HL-60 (cell line): Measurements from ENCODE around the gene ANO10.

Experiments
- DNase-seq, 2 experiments: peaks; one replicate each; pipeline ENCODE4 v3.0.0-alpha.2; 2010 to 2020; ENCODE audit warnings: low read depth in 1 of 2, low spot score in 1 of 2
- H3K27ac ChIP-seq: fragments of 250-450 bp; sonication (Bioruptor Pico); replicated peaks from 2 replicates; pipeline ENCODE4 v1.5.1; 2020; ENCODE audit warnings: mild to moderate bottlenecking, moderate library complexity
- H3K27me3 ChIP-seq: fragments of 250-450 bp; sonication (Bioruptor Pico); 2 replicates; pipeline ENCODE4 v1.5.1; 2021; ENCODE audit warnings: mild to moderate bottlenecking, moderate library complexity; ENCODE audit not compliant: insufficient read depth, poor library complexity, severe bottlenecking
- H3K4me3 ChIP-seq: replicated peaks from 2 replicates; pipeline ENCODE4 v1.5.1; 2011; ENCODE audit warnings: mild to moderate bottlenecking, control low read depth, low read length; ENCODE audit not compliant: insufficient read depth
- GABPA ChIP-seq: IDR thresholded peaks from 2 replicates; pipeline ENCODE4 v1.6.1; 2012; ENCODE audit warnings: low read depth
- POLR2AphosphoS5 ChIP-seq: IDR thresholded peaks from 2 replicates; pipeline ENCODE4 v1.6.1; 2012; ENCODE audit warnings: low read depth
- SPI1 ChIP-seq: IDR thresholded peaks from 2 replicates; pipeline ENCODE4 v1.6.1; 2012; ENCODE audit warnings: low read depth, mild to moderate bottlenecking, borderline replicate concordance
- TF ChIP-seq, protein P1 (sequence below): IDR thresholded peaks from one replicate; pipeline ENCODE4 v1.5.1; 2011; ENCODE audit warnings: low read length, control low read depth, inconsistent platforms; ENCODE audit not compliant: insufficient read depth
- TF ChIP-seq, protein P2 (sequence below): IDR thresholded peaks from 2 replicates; pipeline ENCODE4 v1.6.1; 2012; ENCODE audit warnings: low read depth; ENCODE audit not compliant: insufficient replicate concordance

ANO10 gene

DNA sequence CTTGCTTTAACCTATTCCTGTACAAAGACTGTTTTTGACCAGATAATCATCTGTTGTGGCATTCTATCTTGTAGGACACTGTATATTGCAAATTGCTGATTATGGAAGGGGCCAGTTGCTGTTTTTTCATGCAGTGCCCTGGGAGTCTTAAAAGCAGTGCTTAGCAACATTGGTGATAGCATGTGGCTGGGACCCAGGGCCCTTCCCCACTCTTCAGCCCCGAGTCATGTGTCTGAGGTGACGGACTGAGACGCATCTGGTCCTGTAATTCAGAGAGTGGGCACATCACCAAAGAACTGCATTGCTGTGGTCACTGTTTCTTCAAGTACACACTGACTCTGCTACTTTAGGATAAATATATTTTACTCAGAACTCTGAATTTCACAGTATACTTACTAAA, 272.1 kb downstream of the ANO10 start:
- no peaks in the 10 kb centered on the region for H3K27me3 ChIP-seq
- no peak for DNase-seq
- H3K27ac ChIP-seq, result no peak overlapping the region
- no peak overlapping the region for H3K4me3 ChIP-seq
- TF ChIP-seq SPI1, result no peak
- TF ChIP-seq, protein P1, sequence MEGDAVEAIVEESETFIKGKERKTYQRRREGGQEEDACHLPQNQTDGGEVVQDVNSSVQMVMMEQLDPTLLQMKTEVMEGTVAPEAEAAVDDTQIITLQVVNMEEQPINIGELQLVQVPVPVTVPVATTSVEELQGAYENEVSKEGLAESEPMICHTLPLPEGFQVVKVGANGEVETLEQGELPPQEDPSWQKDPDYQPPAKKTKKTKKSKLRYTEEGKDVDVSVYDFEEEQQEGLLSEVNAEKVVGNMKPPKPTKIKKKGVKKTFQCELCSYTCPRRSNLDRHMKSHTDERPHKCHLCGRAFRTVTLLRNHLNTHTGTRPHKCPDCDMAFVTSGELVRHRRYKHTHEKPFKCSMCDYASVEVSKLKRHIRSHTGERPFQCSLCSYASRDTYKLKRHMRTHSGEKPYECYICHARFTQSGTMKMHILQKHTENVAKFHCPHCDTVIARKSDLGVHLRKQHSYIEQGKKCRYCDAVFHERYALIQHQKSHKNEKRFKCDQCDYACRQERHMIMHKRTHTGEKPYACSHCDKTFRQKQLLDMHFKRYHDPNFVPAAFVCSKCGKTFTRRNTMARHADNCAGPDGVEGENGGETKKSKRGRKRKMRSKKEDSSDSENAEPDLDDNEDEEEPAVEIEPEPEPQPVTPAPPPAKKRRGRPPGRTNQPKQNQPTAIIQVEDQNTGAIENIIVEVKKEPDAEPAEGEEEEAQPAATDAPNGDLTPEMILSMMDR, result no peak
- no peak for TF ChIP-seq GABPA
- no peak for TF ChIP-seq POLR2AphosphoS5
- TF ChIP-seq, protein P2, sequence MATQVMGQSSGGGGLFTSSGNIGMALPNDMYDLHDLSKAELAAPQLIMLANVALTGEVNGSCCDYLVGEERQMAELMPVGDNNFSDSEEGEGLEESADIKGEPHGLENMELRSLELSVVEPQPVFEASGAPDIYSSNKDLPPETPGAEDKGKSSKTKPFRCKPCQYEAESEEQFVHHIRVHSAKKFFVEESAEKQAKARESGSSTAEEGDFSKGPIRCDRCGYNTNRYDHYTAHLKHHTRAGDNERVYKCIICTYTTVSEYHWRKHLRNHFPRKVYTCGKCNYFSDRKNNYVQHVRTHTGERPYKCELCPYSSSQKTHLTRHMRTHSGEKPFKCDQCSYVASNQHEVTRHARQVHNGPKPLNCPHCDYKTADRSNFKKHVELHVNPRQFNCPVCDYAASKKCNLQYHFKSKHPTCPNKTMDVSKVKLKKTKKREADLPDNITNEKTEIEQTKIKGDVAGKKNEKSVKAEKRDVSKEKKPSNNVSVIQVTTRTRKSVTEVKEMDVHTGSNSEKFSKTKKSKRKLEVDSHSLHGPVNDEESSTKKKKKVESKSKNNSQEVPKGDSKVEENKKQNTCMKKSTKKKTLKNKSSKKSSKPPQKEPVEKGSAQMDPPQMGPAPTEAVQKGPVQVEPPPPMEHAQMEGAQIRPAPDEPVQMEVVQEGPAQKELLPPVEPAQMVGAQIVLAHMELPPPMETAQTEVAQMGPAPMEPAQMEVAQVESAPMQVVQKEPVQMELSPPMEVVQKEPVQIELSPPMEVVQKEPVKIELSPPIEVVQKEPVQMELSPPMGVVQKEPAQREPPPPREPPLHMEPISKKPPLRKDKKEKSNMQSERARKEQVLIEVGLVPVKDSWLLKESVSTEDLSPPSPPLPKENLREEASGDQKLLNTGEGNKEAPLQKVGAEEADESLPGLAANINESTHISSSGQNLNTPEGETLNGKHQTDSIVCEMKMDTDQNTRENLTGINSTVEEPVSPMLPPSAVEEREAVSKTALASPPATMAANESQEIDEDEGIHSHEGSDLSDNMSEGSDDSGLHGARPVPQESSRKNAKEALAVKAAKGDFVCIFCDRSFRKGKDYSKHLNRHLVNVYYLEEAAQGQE, result no peak

DNA sequence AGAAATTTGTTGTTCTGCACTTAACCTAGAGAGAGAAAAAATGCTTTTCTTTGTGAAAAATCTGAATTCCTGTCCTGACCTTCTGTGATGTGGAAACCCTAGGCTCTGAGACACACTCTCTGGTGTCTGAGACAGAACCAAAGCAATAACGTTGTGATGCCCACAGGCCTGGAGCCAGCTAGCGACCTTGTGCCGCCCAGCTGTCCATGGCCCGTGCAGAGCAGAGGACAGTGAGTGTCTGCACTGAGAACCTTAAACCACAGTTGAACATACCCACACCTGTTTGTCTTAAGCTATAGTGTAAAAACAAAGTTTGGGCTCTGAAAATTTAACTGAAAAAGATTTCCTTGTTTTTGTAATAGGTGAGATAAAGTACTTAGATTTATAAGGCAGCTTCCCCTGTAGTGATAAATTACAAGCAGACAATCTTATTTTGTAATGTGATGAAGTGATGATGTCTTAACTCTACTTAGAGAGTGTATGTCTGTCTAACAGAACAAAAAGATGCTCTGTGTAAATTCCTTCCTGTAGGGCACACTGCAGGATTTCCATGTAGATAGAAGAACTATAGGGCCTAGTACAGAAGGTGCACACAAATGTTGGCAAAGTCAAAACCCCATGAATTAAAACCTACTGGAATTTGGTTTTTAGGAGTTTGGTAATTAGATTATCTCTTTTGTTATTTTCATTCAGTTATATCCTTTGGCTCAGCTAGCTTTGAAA, 272.8 kb downstream of the ANO10 start:
- TF ChIP-seq, protein P2, result no peak
- TF ChIP-seq, protein P1, result no peak
- TF ChIP-seq POLR2AphosphoS5 (no peak), SPI1 (no peak), GABPA (no peak)
- Histone ChIP-seq H3K27ac (no peak overlapping the region), H3K27me3 (no peaks in the 10 kb centered on the region), H3K4me3 (no peak overlapping the region)
- DNase-seq, result no peak

DNA sequence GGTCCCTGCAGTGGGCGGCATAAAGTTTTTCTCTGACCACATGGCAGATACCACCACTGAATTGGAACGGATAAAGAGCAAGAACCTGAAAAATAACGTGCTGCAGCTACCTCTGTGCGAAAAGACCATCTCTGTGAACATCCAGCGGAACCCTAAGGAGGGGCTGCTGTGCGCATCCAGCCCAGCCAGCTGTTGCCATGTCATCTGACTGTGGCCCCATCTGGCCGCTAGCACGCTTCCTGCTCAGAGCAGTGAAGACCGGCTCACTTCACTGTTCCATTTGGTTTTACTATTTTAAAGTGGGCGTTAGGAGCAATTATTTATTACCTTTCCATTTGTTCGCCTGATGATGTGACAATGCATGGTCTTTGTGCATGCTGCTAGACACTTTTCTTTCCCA, 273.5 kb downstream of the ANO10 start:
- TF ChIP-seq, protein P1, result no peak
- H3K4me3 ChIP-seq, result no peak overlapping the region
- H3K27me3 ChIP-seq, result no peaks in the 10 kb centered on the region
- no peak for DNase-seq
- no peak overlapping the region for H3K27ac ChIP-seq

DNA sequence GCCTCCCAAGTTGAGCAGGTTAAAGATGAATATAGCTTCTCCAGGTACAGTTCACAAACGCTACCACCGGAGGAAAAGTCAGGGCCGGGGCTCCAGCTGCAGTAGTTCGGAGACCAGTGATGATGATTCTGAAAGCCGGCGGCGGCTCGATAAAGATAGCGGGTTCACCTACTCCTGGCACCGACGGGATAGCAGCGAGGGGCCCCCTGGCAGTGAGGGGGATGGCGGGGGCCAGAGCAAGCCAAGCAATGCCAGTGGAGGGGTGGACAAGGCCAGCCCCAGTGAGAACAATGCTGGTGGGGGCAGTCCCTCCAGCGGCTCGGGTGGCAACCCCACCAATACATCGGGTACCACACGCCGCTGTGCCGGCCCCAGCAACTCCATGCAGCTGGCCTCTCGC, 274.0 kb downstream of the ANO10 start:
- no peak for DNase-seq
- Histone ChIP-seq H3K27ac (no peak overlapping the region), H3K4me3 (no peak overlapping the region), H3K27me3 (no peaks in the 10 kb centered on the region)
- TF ChIP-seq, protein P1, result no peak
- TF ChIP-seq, protein P2, result no peak
- TF ChIP-seq SPI1 (no peak), GABPA (no peak), POLR2AphosphoS5 (no peak)
